Activated gamma-delta T cell treated with anti-CD3 and anti-CD28 coated beads, Interleukin-2, amount 50 U/mL, for 16 hours (primary cell): ENCODE results near the gene SOX12.
"Not testable (repeated sequence)": the region's sequence is repeated elsewhere in the genome, so short reads cannot be mapped to it uniquely, and the experiment has no call there.

Experiments used
- DNase-seq: peaks from one replicate; pipeline ENCODE4 v3.0.0-alpha.2; 2020; ENCODE audit warnings: low read depth

The SOX12 gene

DNA sequence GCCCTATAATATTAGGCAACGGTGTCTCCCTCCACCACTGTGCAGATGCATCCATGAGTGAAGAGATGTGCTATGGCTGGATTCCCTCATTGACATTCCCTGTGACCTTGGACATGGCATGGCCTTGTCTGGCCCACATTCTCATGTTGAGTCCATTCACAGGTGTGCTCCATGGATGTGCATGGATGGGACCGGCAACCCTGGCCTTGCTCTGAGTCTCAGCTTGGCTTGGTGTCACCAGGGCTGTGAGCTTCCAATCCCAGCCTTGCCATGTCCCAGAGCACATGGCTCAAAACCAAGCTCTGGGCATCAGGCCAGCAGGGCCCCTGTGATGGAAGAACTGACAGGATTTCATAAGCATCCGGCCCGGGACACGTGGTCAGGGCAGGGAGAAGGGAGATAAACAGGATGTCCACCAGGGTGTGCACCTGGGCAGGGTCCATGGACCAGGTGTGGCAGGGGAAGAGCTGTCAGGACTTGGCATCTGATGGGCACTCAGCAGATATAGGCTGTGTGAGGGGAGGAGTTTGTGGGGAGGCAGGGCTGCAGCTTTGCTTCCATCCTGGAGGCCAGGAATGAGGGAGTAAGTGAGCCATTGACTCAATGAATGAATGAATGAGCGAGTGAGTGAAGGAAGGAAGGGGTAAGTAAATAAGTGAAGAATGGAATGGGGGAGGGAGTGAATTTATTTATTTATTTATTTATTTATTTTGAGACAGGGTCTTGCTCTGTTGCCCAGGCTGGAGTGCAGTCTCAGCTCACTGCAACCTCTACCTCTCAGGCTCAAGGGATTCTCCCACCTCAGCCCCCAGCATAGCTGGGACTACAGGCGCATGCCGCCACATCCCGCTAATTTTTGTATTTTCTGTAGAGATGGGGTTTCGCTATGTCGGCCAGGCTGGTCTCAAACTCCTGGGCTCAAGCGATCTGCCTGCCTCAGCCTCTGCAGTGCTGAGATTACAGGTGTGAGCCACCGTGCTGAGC, 37.2 kb downstream of the SOX12 start:
- no peak for DNase-seq

DNA sequence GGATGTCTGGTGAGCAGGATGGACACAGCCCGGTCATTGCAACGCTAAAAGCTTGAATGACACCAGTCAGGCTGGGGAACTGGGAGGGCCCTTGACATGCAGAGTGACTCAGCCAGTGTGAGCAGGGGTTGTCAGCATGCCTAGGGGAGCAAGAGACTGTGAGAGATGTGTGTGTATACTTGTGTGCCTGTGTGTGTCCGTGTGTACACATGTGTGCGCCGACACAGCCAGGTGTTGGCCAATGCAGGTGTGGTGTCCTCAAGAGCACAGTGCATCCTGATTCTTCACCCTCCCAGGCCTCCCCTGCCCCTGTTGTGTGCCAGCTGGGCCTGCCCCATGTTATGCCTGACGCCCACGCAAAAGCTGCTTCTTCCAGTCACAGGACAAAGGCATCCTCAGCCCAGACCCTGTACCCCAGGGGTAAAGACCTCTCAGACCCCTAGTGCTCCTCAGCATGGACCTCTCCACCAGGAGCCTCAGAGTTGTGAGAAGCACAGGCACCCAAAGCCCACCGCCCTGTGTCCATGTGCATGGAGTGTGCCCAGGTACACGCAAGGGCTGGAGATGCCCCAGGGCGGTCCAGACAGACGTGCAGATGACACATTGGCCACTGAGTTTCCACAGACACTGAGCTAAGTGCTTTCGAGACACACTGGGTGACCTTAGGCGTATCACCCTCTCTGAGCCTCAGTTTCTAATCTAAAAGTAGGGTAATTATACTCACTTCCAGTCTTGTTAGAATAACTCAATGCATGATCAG, 38.1 kb downstream of the SOX12 start:
- no peak for DNase-seq

DNA sequence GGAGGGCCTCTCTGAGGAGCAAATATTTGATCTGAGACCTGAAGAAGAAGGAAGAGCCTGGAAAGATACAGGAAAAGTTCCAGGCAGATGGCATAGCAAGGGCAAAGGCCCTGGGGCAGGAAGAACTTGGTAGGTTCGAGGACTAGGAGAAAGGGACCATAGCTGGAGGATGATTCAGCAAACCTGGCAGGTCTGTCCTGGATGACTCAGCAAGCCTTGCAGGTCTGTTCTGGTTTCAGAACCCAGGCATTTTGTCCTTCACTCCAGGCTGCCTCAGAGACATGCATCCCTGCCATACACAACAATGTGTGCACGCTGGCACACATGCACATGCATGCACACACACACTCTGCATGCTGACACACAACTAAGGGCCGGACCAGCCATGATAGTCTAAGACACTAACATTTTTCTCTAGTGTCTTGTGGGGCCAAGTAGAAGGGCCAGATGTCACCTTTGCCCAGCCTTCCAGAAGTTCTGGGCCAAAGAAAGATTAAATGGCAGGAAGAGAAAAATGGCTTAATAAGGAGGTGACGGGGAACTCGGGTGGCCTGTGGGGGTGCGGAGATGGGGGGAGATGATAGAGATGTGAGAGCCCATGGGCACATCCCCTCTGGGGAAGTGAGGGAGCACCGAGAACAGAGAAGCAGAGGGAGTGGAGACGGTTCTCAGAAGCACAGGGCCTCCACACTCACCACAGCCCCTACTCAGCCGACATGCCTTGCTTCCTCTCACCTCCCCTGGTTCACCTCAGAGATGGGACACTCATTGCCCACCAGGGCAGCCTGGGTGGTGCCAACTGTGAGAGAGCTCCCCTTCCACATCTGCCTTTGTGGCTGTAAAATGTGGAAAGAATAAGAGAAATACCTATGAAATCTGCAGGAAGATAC, 39.8 kb downstream of the SOX12 start:
- DNase-seq, result no peak

GRCh38 chr20:366041-366718, 40.8 kb downstream of the SOX12 start:
- DNase-seq, result no peak

GRCh38 chr20:366719-367485, 41.5 kb downstream of the SOX12 start:
- DNase-seq, result no peak

DNA sequence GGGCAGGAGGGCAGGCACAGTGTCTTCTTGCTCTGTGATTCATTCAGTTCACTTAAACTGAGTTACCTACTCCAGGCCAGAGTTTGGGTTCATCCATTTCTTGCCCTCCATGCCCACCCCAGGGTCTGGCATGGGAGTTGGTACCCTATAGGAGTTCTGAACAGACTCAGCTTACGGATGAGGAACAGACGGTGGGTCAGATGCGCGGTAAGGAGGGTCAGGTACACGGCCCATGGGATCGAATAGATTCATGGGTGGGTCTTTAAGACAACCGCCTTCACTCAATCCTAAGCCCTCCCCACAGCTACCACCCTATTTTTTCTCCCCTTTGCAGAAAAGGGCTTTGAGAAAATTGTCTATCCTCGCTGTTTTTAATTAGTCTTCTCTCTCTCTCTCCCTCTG, 42.1 kb downstream of the SOX12 start:
- no peak for DNase-seq

- no peak for DNase-seq
Observed at GRCh38 chr20:368915-369314, 43.6 kb downstream of the SOX12 start.

DNA sequence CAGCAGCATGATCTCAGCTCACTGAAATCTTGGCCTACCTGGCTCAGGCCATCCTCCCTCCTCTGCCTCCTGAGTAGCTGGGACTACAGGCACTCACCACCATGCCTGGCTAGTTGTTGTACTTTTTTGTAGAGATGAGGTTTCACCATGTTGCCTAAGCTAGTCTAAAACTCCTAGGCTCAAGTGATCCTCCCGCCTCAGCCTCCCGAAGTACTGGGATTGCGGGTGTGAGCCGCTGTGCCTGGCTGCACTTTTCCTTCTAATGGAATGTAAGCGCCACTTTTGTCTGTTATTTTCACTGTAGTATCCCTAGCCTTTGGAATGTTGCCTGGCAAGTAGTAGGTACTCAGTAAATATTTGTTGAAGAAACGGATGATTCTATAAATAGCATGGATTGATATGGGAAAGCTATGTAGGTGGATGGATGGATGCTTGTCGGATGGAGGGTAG, 44.8 kb downstream of the SOX12 start:
- DNase-seq, result no peak

- no peak for DNase-seq
Observed at GRCh38 chr20:370977-371754, 45.8 kb downstream of the SOX12 start.

GRCh38 chr20:371755-372542, 46.6 kb downstream of the SOX12 start:
- DNase-seq, result no peak

- DNase-seq, result not testable (repeated sequence)
Observed at GRCh38 chr20:372543-373082, 47.3 kb downstream of the SOX12 start.

GRCh38 chr20:373171-373890, 48.0 kb downstream of the SOX12 start:
- no peak for DNase-seq

- no peak for DNase-seq
Observed at GRCh38 chr20:375265-375889, 50.0 kb downstream of the SOX12 start.

DNA sequence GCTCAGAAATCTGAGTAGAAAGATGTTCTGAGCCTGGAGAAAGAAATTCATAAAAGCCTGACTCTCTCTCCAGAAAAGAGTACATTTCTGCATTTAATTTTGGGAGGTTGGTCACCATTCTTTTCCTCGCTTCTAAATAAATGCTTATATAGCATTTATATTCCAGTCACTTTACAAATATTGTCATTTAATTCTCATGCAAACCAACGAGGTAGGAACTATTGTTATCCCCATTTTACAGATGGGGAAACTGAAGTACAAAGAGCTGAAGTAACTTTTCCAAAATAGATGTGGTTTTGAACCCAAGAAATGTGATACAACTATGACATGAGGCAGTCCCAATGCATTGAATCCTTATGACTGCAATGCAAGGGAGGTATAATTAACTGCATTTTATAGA, 50.7 kb downstream of the SOX12 start:
- DNase-seq, result no peak

DNA sequence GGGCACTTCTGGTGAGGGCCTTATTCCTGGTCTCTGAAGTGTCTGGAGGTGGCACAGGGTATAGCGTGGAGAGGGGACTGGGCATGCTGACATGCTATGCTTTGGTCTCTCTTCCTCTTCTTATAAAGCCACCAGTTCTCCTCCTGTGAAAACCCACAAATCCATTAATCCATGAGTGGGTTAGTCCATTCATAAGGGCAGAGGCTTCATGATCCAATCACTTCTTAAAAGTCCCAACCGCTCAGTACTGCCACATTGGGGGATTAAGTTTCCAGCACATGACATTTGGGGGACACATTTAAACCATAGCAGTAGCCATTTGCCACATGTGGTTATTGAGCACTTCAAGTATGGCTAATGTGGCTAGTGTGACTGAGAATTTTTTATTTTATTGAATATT, 51.4 kb downstream of the SOX12 start:
- no peak for DNase-seq

GRCh38 chr20:377578-377977, 52.2 kb downstream of the SOX12 start:
- not testable (repeated sequence) for DNase-seq

DNA sequence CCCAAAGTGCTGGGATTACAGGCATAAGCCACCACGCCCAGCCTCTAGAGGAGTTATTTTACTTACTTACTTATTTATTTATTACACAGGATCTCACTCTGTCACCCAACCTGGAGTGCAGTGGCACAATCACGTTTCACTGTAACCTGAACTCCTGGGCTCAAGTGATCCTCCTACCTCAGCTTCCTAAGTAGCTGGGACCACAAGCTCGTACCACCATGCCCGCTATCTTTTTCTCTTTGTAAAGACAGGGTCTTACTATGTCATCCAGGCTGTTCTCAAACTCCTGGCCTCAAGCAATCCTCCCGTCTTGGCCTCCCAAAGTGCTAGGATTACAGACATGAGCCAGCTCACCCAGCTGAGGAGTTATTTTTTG, 53.6 kb downstream of the SOX12 start:
- DNase-seq, result no peak
